Measurements from ENCODE around the gene SORD.
"Not testable (repeated sequence)": the region's sequence is repeated elsewhere in the genome, so short reads cannot be mapped to it uniquely, and the experiment has no call there.

GRCh38 chr15:45073602-45074001 lies 50.6 kb downstream of the SORD start:
- TF ChIP-seq POLR2A (IDR thresholded peaks at IDR 0.05; ENCODE audit: low read depth); EP300 (IDR thresholded peaks at IDR 0.05); POLR2AphosphoS5 (IDR thresholded peaks at IDR 0.05): not testable (repeated sequence)
- TF ChIP-seq, protein P1, sequence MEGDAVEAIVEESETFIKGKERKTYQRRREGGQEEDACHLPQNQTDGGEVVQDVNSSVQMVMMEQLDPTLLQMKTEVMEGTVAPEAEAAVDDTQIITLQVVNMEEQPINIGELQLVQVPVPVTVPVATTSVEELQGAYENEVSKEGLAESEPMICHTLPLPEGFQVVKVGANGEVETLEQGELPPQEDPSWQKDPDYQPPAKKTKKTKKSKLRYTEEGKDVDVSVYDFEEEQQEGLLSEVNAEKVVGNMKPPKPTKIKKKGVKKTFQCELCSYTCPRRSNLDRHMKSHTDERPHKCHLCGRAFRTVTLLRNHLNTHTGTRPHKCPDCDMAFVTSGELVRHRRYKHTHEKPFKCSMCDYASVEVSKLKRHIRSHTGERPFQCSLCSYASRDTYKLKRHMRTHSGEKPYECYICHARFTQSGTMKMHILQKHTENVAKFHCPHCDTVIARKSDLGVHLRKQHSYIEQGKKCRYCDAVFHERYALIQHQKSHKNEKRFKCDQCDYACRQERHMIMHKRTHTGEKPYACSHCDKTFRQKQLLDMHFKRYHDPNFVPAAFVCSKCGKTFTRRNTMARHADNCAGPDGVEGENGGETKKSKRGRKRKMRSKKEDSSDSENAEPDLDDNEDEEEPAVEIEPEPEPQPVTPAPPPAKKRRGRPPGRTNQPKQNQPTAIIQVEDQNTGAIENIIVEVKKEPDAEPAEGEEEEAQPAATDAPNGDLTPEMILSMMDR (IDR thresholded peaks at IDR 0.05) = not testable (repeated sequence)

Measured in esophagus muscularis mucosa (tissue), 4 donors.